GM18505 (cell line): ENCODE measurements around the gene MYRFL.
A peak's percentile ranks its signal among the peaks of the same experiment; 100 is the strongest.
"Not testable (repeated sequence)": the region's sequence is repeated elsewhere in the genome, so short reads cannot be mapped to it uniquely, and the experiment has no call there.

ENCODE experiments used
- ATAC-seq: cut with Tn5 transposase; IDR thresholded peaks from one replicate; pipeline ENCODE4 v1.9.1; 2021; ENCODE audit not compliant: unreplicated experiment
- POLR2A ChIP-seq: IDR thresholded peaks from 4 replicates; pipeline ENCODE4 v1.6.1; 2011; ENCODE audit warnings: borderline replicate concordance; ENCODE audit not compliant: insufficient read depth, insufficient read length; ENCODE audit errors: extremely low read depth

Gene MYRFL

DNA sequence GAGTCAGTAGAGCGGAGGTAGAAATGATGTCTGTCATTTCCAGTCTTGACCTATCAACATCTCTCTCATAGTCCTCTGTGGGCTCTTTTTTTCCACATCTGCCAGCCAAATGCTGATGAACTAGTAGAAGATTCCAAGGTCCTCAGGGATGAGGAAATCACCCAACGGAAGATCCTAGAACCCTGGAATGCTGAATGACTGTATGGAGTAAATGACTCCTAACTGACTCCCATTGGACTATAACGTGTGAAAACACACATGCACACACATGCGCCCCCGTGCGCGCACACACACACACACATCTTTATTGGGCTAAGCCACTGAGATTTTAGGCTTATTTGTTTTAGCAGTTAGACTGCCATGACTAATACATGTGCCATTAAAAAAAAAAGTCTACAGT, 159.2 kb downstream of the MYRFL start:
- TF ChIP-seq POLR2A: no peak
- no peak for ATAC-seq

DNA sequence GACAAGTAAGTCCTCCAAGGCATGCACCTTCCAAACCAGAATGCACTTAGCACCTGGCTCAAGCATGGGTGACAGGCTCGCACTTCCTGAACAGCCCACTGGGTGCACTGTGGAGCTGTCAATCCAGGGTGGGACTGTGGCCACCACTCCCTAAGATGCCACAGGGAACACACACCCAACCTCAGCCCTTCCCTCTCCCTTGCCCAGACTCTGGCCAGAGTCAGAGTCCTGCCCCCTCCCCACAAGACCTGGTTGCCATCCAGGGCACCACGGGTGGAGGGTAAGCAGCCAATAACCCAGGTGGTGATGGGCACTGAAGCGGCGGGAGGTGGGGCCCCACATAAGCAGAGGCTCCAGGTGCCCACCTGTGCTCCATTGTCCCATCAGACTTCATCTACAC, 160.6 kb downstream of the MYRFL start:
- no peak for TF ChIP-seq POLR2A
- ATAC-seq: peak; percentile 91

DNA sequence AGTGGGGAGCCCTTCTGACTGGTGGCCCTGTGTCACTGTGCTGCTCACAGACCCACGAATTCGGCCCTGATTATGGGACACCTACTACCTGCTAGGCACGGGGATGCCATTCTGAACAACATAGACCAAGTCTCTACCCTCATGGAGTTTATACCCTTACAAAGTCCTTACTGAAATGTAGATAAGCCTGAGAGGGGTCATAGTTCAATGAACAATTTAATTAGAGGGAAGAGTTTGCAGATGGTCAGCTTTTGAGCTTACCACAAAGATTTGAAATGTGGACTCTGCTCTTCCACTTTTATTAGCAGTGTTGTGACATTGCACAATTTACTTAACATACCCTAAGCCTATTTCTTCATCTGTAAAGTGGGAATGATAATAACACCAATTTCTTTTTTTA, 161.1 kb downstream of the MYRFL start:
- no peak for ATAC-seq
- TF ChIP-seq POLR2A: no peak

DNA sequence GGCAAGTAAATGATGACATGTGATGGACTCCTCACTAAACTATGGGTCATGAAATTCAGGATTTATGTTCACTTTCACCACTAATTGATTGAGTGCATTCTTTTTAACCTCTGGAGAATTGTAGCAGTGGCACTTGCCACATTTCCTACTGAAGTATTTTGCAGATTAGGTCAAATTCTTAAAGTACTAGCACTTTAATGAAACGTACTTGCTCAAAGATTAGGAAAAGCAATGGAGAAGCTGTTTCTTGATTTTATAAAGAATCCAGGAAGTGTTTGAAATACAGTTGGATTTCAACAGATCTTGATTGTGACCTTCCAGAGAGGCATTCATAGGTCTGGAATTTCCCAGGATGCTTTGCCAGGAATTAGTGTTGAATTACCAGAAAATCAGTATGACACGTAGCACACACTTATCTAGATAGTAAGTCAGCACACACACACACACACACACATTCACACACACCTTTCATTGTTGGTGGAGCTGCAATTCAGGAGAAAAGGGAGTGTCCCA, 162.6 kb downstream of the MYRFL start:
- no peak for ATAC-seq
- no peak for TF ChIP-seq POLR2A

DNA sequence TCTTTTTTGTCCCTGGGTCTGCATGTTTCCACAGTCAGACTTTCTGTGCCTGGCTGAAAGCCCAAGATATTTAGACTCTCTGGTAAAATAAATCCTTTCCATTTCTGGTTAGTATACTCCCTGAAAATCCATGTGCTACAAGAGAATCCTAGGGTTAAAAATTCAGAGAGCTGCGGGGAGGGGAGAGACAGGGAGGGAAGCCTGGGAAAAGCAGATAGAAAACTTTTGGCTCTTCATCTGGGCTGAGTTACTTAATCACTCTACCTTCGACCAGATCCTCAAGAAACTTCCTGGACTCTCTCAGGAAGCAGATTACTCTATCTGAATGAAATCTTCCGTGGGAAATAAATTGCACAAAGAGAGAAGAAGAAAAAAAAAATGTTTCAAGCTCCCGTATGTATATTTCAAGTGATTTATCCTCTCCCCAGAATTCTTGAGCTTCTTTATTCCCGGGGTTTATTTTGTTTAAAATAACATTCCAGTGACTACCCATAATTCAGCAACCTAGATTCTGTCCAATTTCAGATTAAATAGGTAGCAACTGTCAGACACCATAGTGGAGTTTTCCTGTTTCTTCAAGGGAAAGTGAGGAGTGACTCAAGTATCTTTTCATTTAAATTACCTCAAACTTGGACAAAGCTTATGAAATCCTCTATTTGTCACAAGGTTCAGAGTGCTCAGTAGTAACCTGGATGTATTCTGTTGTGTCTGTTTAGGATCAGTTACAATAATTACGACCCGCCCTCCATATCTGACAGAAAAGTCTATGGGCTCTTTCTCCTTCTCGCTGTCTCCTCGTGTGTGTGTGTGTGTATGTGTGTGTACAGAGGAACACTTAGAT, 163.7 kb downstream of the MYRFL start:
- no peak for ATAC-seq
- no peak for TF ChIP-seq POLR2A

DNA sequence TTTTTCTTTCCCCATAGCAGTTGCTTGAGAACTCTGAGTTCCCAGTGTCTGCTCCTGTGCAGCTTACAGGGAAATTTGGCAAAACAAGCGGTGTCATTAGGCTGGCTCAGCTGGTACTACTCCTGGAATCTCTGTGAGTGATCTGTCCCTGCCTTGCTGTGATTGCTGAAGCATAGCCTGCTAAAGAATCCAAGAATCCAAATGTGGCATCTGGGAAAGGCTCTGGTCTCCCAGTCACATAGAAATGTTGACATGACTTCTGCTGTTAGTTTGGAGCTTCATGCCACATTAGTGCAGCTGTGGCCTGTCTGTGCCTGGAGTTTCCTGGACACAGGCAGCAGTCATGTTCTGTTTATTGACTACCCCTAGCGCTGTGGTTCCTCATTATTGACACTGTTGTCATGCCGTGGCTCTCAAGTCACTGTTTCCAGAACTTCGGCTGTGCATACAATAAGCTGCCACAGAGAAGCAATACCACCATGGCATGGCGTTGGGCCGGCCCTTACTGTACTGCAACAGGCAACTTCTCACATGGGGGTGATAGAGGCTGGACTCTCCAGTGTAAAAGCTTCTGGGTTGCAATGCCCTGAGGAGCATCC, 166.8 kb downstream of the MYRFL start:
- TF ChIP-seq POLR2A: no peak
- no peak for ATAC-seq

DNA sequence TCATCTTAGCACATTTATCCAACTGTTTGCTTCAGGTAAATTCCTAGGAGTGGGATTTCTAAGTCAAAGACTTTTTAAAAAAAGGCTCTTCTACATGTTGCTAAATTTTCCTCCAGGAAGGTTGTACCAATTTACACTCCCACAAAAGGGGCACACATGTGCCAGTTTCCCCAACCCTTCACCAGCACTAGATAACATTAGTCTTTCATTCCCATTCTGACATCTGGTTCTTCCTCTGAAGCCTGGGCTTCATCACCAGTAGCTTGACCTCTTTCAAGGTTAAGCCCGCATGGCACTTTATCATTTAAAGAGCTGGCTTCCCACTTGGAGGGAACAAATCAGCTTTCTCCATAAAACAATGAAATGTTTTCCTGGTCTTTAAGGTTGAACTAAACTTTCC, 168.4 kb downstream of the MYRFL start:
- TF ChIP-seq POLR2A: no peak
- no peak for ATAC-seq

DNA sequence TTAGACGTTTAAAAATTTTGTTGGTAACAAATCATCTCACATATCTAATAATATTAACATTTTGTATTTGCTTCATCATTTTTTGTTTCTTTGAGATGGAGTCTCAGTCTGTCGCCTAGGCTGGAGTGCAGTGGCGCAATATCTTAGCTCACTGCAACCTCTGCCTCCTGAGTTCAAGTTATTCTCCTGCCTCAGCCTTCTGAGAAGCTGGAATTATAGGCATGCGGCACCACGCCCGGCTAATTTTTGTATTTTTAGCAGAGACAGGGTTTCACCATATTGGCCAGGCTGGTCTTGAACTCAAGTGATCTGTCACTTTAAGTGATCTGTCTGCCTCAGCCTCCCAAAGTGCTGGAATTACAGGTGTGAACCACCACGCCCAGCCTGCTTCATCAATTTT, 169.1 kb downstream of the MYRFL start:
- not testable (repeated sequence) for ATAC-seq

DNA sequence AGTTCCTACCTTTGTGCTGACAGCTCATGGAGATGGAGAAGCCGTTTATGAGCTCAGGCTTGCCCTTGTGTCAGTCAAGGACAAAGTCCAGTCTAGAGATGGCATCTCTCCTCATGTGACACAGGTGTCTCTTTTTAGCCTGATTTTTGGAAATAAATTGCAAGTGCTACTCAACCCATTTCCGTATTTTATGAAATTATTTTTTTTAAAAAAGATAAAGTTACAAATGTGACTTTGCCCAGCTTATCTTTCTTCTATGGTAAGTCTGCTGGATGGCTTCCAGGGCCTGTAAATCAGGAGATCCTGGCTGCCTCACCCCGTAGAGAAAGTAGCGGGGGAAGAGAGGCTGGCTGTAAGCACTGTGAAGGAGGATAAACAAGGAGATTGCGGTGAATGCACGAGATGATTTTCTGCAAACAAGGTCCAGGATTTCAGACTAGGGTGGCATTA, 169.7 kb downstream of the MYRFL start:
- TF ChIP-seq POLR2A: no peak

DNA sequence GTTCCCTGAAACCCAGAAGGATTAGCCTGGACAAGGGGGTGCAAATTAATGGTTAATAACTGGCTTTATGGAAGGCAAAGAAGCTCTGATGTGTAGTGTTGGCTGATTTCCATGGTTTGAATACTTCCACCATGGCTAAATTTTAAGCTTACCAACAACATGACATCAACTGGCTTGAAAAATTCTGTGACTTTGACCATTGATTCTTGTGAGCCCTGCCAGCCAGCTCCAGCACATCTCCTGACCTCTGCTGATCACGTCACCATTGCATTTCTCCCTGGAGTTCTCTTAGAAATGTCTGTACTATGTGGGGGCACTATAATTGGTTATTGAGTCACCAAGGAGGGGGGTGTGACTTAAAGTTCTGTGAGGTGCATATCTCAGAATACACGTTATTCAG, 171.2 kb downstream of the MYRFL start:
- ATAC-seq: no peak
- no peak for TF ChIP-seq POLR2A

More for the DNA sequence above, 169.7 kb downstream of the MYRFL start:
- no peak for ATAC-seq

DNA sequence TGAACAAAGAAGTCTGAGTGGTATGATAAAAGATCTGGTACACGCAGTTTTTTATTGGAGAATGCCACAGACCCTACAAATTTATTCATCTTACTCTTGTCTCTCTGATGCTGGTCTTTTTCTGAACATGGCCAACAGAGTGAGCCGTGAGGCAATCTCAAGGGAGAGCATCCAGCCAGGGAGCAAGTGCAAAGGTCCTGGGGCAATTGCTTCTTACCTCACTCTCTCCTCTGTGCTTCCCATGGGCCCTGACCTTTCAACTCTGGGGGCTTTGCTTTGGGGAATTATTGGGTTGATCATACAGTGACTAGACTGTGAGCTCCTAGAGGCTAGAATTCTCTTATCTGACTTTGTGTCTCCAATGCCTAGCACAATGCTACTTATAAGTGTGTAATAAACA, 171.7 kb downstream of the MYRFL start:
- no peak for TF ChIP-seq POLR2A
- ATAC-seq: no peak

DNA sequence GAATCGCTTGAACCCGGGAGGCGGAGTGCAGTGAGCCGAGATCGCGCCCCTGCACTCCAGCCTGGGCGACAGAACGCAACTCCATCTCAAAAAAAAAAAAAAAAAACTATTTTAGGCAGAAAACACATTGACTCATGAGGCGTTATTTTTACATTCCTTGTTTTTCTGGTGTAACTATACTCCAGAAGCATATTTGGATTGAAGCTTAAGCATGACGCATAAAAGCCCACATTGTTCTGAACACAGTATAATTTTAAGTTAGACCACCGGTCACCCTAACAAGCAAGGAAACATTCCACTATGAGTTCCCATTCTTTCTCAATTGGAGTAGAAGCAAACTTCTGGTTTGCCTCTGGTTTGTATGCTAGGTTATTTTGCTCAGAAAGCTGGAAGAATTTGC, 173.0 kb downstream of the MYRFL start:
- ATAC-seq: no peak
- no peak for TF ChIP-seq POLR2A

DNA sequence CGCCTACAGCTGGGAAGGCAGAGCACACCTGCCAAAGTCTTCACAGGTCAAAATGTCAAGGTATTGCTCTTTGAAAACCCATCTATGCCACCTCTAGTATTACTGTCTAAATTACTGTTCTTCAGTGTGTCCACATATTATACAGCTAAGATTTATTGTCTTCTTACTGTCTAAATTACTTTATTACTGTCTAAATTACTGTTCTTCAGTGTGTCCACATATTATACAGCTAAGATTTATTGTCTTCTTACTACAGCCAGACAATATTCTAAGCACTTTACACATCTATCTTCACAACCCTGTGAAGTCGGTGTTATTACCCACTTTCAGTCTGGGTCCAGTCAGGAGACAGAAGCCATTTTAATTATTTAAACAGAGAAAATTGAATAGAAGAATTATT, 173.9 kb downstream of the MYRFL start:
- TF ChIP-seq POLR2A: no peak
- no peak for ATAC-seq

DNA sequence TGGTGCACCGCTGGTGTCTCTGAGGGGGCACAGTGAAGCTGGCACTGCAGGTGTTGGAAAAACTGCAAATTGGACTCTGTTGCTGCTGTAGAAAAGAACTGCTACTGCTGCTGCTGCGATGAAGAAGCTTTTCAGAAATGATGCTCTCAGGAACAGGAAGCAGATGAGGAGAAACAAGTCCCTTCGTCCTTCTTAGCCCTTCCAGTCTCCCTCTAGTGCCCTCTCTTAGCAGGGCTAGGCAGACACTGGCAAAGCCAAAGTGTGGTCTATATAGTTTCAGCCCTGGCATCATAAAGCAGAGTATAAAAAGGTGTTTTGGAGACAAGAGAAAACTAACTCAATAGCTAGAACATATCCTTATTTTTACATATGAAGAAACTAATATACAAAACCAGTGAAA, 174.5 kb downstream of the MYRFL start:
- no peak for TF ChIP-seq POLR2A
- ATAC-seq: no peak

DNA sequence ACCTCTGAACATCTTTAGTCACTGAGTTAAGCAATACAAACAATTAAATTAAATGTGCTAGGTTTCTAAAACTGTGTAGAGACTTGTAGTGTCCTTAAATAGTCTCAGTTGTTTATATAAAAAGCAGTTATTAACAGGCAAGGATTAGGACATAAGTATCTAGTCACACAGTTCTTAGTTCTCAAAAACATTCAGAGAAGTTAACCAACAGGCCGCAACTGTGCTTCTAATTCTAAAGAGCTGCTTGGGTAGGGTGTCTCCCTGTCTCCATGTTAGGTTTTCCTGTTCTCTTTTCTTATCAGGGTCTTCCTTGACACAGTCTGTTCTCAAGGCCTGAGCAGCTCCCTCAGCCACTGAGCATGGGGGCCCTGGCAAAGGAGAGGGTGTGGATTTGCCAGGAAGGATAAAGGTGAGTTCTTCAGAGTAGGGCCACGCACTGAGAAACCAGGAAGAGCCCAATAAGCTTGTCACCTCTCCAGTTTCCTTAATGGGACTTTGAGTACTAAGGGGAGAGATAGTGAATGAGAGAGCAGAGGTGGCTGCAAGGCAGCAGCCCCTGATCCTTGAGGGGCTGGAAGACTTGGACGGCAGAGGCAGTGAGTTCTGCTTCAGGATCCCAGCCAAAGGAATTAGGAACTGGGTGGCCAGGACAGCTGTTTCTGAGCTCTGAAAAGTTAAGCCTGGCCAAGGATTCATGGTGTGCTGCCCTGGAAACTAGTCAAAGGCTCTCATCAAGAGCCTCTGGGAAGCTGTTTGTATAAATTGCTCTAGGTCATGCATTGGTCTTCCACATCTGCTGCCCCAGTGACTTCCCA, 177.3 kb downstream of the MYRFL start:
- TF ChIP-seq POLR2A: no peak
- ATAC-seq: no peak
